SU-DHL-6 (cell line): Measurements from ENCODE around the gene HOXC10.

Experiments used
- CTCF ChIP-seq: fragments of 200-600 bp; sonication (generic); IDR thresholded peaks from one replicate; pipeline ENCODE4 v1.5.1; 2017; ENCODE audit warnings: antibody characterized with exemption, mild to moderate bottlenecking, low read length, moderate library complexity; ENCODE audit not compliant: insufficient read depth, poor library complexity, severe bottlenecking
- EZH2phosphoT487 ChIP-seq: fragments of 200-600 bp; sonication (generic), shearing (Covaris generic); conservative IDR thresholded peaks from 2 replicates; pipeline ENCODE4 v1.6.1; 2018; ENCODE audit warnings: mild to moderate bottlenecking, antibody characterized with exemption, low read length, moderate library complexity, mixed read lengths

GRCh38 chr12:53983568-53983949 lies 1.4 kb upstream of the HOXC10 start:
- TF ChIP-seq CTCF (no peak), EZH2phosphoT487 (no peak)
